K562 (cell line): ENCODE measurements around the gene USP27X. TPM values are rescaled to one million over a fixed set of nuclear protein-coding genes. Genes with fewer than 3 reads are reported as not detected.

Experiments used
- ATAC-seq: fragments of 200-7000 bp; cut with Tn5 transposase; 3 replicates; pipeline ENCODE4 v1.9.1; 2020; ENCODE audit warnings: moderate library complexity
- BruUV-seq: library from RNA; stranded (reverse); fragments of 400-500 nt; replicated peaks from 2 replicates; lab custom pipeline; 2021; lab: Mats Ljungman, UMichigan
- CTCF ChIA-PET: fragments of 300-600 bp; formaldehyde crosslinking; extraction: SDS; loops from one replicate; lab custom pipeline; 2021; ENCODE audit warnings: low intra/inter-chr PET ratio; lab: Yijun Ruan, JAX
- POLR2A ChIA-PET: fragments of 300-600, 350-650 bp; sonication (Branson Sonifier 250); formaldehyde crosslinking; extraction: SDS; loops from one replicate; lab custom pipeline; 2021; ENCODE audit warnings: antibody characterized with exemption, inconsistent platforms; lab: Yijun Ruan, JAX
- DNase-seq, 4 experiments: peaks; one replicate each; pipeline versions ENCODE4 v3.0.0 to v3.0.0-alpha.2; 2011 to 2018; ENCODE audit warnings: low spot score in 3 of 4, mixed read lengths in 3 of 4; ENCODE audit errors: extremely low read depth in 1 of 4
- FAIRE-seq: peaks from 2 replicates; lab custom pipeline; 2011; peaks lifted over from hg19 to GRCh38; lab: Jason Lieb, UNC
- H2AFZ ChIP-seq: 2 replicates; pipeline ENCODE4 v1.6.0; 2011; ENCODE audit warnings: low read depth, low read length, control low read depth, inconsistent platforms
- H3K27ac ChIP-seq: fragments of 200-600 bp; 3 replicates; pipeline ENCODE4 v1.8.0; 2011; ENCODE audit warnings: low read depth, mild to moderate bottlenecking, control low read depth, inconsistent platforms, low read length, moderate library complexity, mixed read lengths; ENCODE audit errors: extremely low read depth
- H3K27me3 ChIP-seq, 2 experiments: fragments of 300-600 bp in 1 of 2; 2 replicates in 1 of 2; 3 replicates in 1 of 2; pipeline versions ENCODE4 v1.6.0 to v1.8.0; 2011; ENCODE audit warnings: inconsistent platforms in 2 of 2, low read length in 2 of 2, mild to moderate bottlenecking in 1 of 2, mixed read lengths in 1 of 2, moderate library complexity in 1 of 2; ENCODE audit not compliant: control insufficient read depth in 2 of 2, insufficient read depth in 2 of 2
- H3K36me3 ChIP-seq: fragments of 300-600 bp; 3 replicates; pipeline ENCODE4 v1.8.0; 2011; ENCODE audit warnings: mild to moderate bottlenecking, low read length, inconsistent platforms; ENCODE audit not compliant: control insufficient read depth, insufficient read depth
- H3K4me1 ChIP-seq, 2 experiments: fragments of 200-600 bp in 1 of 2; replicated peaks in 1 of 2; 2 replicates in 1 of 2; 3 replicates in 1 of 2; pipeline versions ENCODE4 v1.5.1 to v1.8.0; 2011; ENCODE audit warnings: inconsistent platforms in 2 of 2, low read length in 2 of 2, mild to moderate bottlenecking in 1 of 2, mixed read lengths in 1 of 2, moderate library complexity in 1 of 2; ENCODE audit not compliant: control insufficient read depth in 2 of 2, insufficient read depth in 2 of 2
- H3K4me2 ChIP-seq: 2 replicates; pipeline ENCODE4 v1.6.1; 2011; ENCODE audit warnings: low read length, control low read depth, inconsistent platforms, mixed read lengths; ENCODE audit not compliant: insufficient read depth
- H3K4me3 ChIP-seq: fragments of 200-600 bp; sonication (generic), shearing (Covaris generic); 2 replicates; pipeline ENCODE4 v1.5.1; 2016; ENCODE audit warnings: control low read depth, inconsistent platforms
- H3K79me2 ChIP-seq: fragments of 200-600 bp; 3 replicates; pipeline ENCODE4 v1.8.0; 2011; ENCODE audit warnings: low read length, inconsistent platforms; ENCODE audit not compliant: control insufficient read depth, insufficient read depth
- H3K9ac ChIP-seq, 2 experiments: 2 replicates each; pipeline versions ENCODE4 v1.6.0 to v1.6.1; 2011; ENCODE audit warnings: low read depth in 2 of 2, low read length in 2 of 2, control low read depth in 1 of 2, inconsistent platforms in 1 of 2, mild to moderate bottlenecking in 1 of 2, mixed read lengths in 1 of 2; ENCODE audit not compliant: insufficient read depth in 1 of 2
- H3K9me1 ChIP-seq: one replicate; pipeline ENCODE4 v1.6.0; 2011; ENCODE audit warnings: inconsistent platforms, mild to moderate bottlenecking, low read length, moderate library complexity; ENCODE audit not compliant: control insufficient read depth, insufficient read depth
- H3K9me3 ChIP-seq: replicated peaks from 2 replicates; pipeline ENCODE4 v1.5.1; 2011; ENCODE audit warnings: low read depth, low read length, inconsistent platforms; ENCODE audit not compliant: control insufficient read depth, insufficient read depth
- H4K20me1 ChIP-seq: replicated peaks from 2 replicates; pipeline ENCODE4 v1.6.1; 2011; ENCODE audit warnings: low read length, inconsistent platforms, mixed read lengths; ENCODE audit not compliant: control insufficient read depth, insufficient read depth
- CBFA2T2 ChIP-seq: fragments of 450-650 bp; conservative IDR thresholded peaks from 2 replicates; pipeline ENCODE4 v1.6.1; 2017; ENCODE audit warnings: mild to moderate bottlenecking
- CREM ChIP-seq: IDR thresholded peaks from 2 replicates; pipeline ENCODE4 v1.6.1; 2014; ENCODE audit warnings: antibody characterized with exemption, low read depth
- DNMT1 ChIP-seq: fragments of 450-650 bp; IDR thresholded peaks from 2 replicates; pipeline ENCODE4 v1.6.1; 2016; ENCODE audit warnings: antibody characterized with exemption, mild to moderate bottlenecking
- ELF1 ChIP-seq: fragments of 200-800 bp; sonication (Bioruptor generic); IDR thresholded peaks from 2 replicates; pipeline ENCODE4 v1.6.1; 2016; ENCODE audit warnings: missing genetic modification characterization, missing compliant biosample characterization
- FOSL1 ChIP-seq: fragments of 200-800 bp; sonication (Bioruptor generic); conservative IDR thresholded peaks from 2 replicates; pipeline ENCODE4 v1.6.1; 2016; ENCODE audit warnings: missing genetic modification characterization, missing compliant biosample characterization
- HDAC8 ChIP-seq: fragments of 450-650 bp; IDR thresholded peaks from 2 replicates; pipeline ENCODE4 v1.6.1; 2016; ENCODE audit warnings: mild to moderate bottlenecking, missing genetic modification characterization, moderate library complexity, missing compliant biosample characterization
- HLTF ChIP-seq: fragments of 450-650 bp; IDR thresholded peaks from 2 replicates; pipeline ENCODE4 v1.6.1; 2016
- HMG20A ChIP-seq: fragments of 450-650 bp; formaldehyde crosslinking; conservative IDR thresholded peaks from 2 replicates; pipeline ENCODE4 v1.4.0; 2020; ENCODE audit warnings: mild to moderate bottlenecking, mixed read lengths
- L3MBTL2 ChIP-seq: fragments of 450-650 bp; IDR thresholded peaks from 2 replicates; pipeline ENCODE4 v1.6.1; 2016; ENCODE audit warnings: mild to moderate bottlenecking, moderate library complexity
- MEIS2 ChIP-seq: fragments of 450-650 bp; IDR thresholded peaks from 2 replicates; pipeline ENCODE4 v1.6.1; 2014; ENCODE audit warnings: mild to moderate bottlenecking; ENCODE audit not compliant: partially characterized antibody
- NBN ChIP-seq: fragments of 450-650 bp; IDR thresholded peaks from 2 replicates; pipeline ENCODE4 v1.6.1; 2016; ENCODE audit warnings: low read depth, mild to moderate bottlenecking
- NCOR1 ChIP-seq: fragments of 450-650 bp; IDR thresholded peaks from 2 replicates; pipeline ENCODE4 v1.6.1; 2016; ENCODE audit warnings: mild to moderate bottlenecking, moderate library complexity
- RCOR1 ChIP-seq, 2 experiments: IDR thresholded peaks; 2 replicates each; pipeline ENCODE4 v1.6.1; 2012; ENCODE audit warnings: low read depth in 2 of 2, low read length in 2 of 2, borderline replicate concordance in 1 of 2, improper control_type of control experiment in 1 of 2
- SMAD2 ChIP-seq: fragments of 150-350 bp; IDR thresholded peaks from 2 replicates; pipeline ENCODE4 v1.6.1; 2014; ENCODE audit warnings: low read depth, mild to moderate bottlenecking, low read length
- SMAD4 ChIP-seq: fragments of 250-450 bp; sonication (Bioruptor Pico); conservative IDR thresholded peaks from 2 replicates; pipeline ENCODE4 v1.8.0; 2021; ENCODE audit warnings: inconsistent platforms, mild to moderate bottlenecking, moderate library complexity
- ZFP30 ChIP-seq: fragments of 250-450 bp; sonication (Bioruptor Pico); IDR thresholded peaks from 2 replicates; pipeline ENCODE4 v1.8.0; 2022; ENCODE audit warnings: moderate library complexity, mild to moderate bottlenecking, inconsistent platforms, borderline replicate concordance
- ZNF212 ChIP-seq: fragments of 450-650 bp; formaldehyde crosslinking; IDR thresholded peaks from 2 replicates; pipeline ENCODE4 v1.4.0; 2020; ENCODE audit warnings: mild to moderate bottlenecking
- WGBS: fragments of 100-300 bp; shearing (Covaris generic); methylation state at CpG from one replicate; pipeline ENCODE4 v1.1.6; 2016; ENCODE audit warnings: low coverage, mixed read lengths; ENCODE audit not compliant: insufficient coverage; ENCODE audit errors: missing lambda C conversion rate; 5-methylcytosine and 5-hydroxymethylcytosine counted together
- in situ Hi-C: fragments of 300-500 bp; cut with MboI; formaldehyde crosslinking; loops from 4 replicates; pipeline ENCODE4 v1.15.0; 2018; ENCODE audit warnings: inconsistent platforms, mixed read lengths
- intact Hi-C: fragments of 100-400 bp; cut with micrococcal nuclease; formaldehyde crosslinking; loops from 2 replicates; pipeline ENCODE4 v1.14.2; 2022
- polyA plus RNA-seq, 8 experiments: library from polyadenylated mRNA; depleted of rRNA in 4 of 8; stranded (reverse) in 5 of 8; unstranded in 3 of 8; fragments of >200 nt; fragmentation: Nextera tagmentation in 2 of 8; fragmentation: Illumina TruSeq in 1 of 8; extraction: Ambion mirVana in 2 of 8; extraction: Trizol in 1 of 8; gene quantifications; 2 replicates each; pipeline versions ENCODE4 v1.2.1 to v1.2.3, GENCODE V29; 2011 to 2014; ENCODE audit warnings: inconsistent platforms in 1 of 8, missing spikeins in 1 of 8
- total RNA-seq, 7 experiments: library from RNA; depleted of rRNA in 6 of 7; stranded (reverse); fragments of >200 nt in 6 of 7; fragmentation: Illumina TruSeq in 2 of 7; extraction: Trizol in 2 of 7; gene quantifications; 2 replicates each; pipeline versions ENCODE4 v1.2.1 to v1.2.3, GENCODE V29; 2011 to 2021; ENCODE audit warnings: low replicate concordance in 1 of 7
- TF ChIP-seq, protein P1 (sequence below): sonication (generic); formaldehyde crosslinking; IDR thresholded peaks from 2 replicates; pipeline ENCODE4 v1.9.0; 2022; ENCODE audit warnings: mild to moderate bottlenecking, missing genetic modification reagents
- TF ChIP-seq, protein P2 (sequence below): fragments of 250-450 bp; sonication (Bioruptor Pico); IDR thresholded peaks from 2 replicates; pipeline ENCODE4 v1.5.0; 2020; ENCODE audit warnings: mild to moderate bottlenecking, borderline replicate concordance
- TF ChIP-seq, protein P3 (sequence below), 3 experiments: fragments of 200-800 bp in 1 of 3; sonication (Bioruptor generic) in 1 of 3; sonication (generic) in 1 of 3; formaldehyde crosslinking in 1 of 3; IDR thresholded peaks; 2 replicates each; pipeline versions ENCODE4 v1.6.1 to v1.8.0; 2016 to 2022; ENCODE audit warnings: mild to moderate bottlenecking in 2 of 3, missing compliant biosample characterization in 2 of 3, missing genetic modification characterization in 2 of 3, missing genetic modification reagents in 1 of 3
- TF ChIP-seq, protein P4 (sequence below): sonication (generic); formaldehyde crosslinking; IDR thresholded peaks from 2 replicates; pipeline ENCODE4 v1.8.0; 2022; ENCODE audit warnings: mild to moderate bottlenecking, missing genetic modification reagents

Gene USP27X
- total and polyA plus RNA-seq, 9 of the 15 experiments (the other 6 are each of a cell fraction or from before 2014, with no cell fraction given): 0.15 to 4.7 (median 1.6) TPM

DNA sequence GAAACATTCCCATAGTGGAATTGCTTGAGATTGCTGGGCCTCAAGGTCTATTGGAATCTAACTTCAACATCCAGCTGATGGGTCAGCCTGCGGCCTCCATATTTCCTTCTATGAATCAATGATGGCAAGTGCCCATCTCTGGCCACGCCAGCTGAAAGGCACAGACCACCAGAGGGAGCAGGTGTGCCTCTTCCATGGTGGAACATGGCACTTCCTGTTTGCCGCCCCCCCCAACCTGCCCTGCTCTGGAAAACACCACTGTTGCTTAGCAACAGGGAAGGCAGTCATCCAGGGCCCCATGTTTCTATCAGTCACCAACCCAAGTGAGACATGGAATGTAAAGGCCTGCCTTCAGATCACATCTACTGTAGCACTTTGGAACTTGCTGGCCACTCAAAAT lies 38.6 kb upstream of the USP27X start:
- Histone ChIP-seq H3K27me3 (no peaks in the 10 kb centered on the region), H3K36me3 (no peaks in the 10 kb centered on the region), H4K20me1 (no peaks in the 10 kb centered on the region), H3K27ac (no peak overlapping the region), H3K4me1 (peaks cover 0 to 10% of the 10 kb centered on the region in 2 experiments; a peak in 2 of 5 replicates), H3K4me3 (no peak overlapping the region), H2AFZ (no peak overlapping the region), H3K4me2 (no peak overlapping the region), H3K79me2 (no peaks in the 10 kb centered on the region), H3K9ac (no peak overlapping the region), H3K9me1 (no peaks in the 10 kb centered on the region), H3K9me3 (no peaks in the 10 kb centered on the region)
- 3% methylated on average over 3 of the region's 3 CpGs for WGBS
- intact Hi-C loops: loop anchor here (1.0 to 2.0 kb wide), 2 partner anchors 36 to 72 kb away; no protein-coding TSS in a partner anchor
- FAIRE-seq: peak; percentile 79
- CTCF ChIA-PET: interaction anchor here (0.9 to 2.0 kb wide), 2 partner anchors 36 to 363 kb away, joined by 5 to 10 read pairs; no protein-coding TSS in a partner anchor
- peak; percentile 68 to 81 (median 71) for DNase-seq
- peak; percentile 91 for ATAC-seq
- BruUV-seq: no TSS peak
- POLR2A ChIA-PET: no interaction called here
- in situ Hi-C loops: no loop called here
- TF ChIP-seq ELF1 (tag): peak; percentile 91
- no peak for TF ChIP-seq ZFP30 (CRISPR knock-in tag)
- TF ChIP-seq ZNF212 (CRISPR knock-in tag): no peak
- no peak for TF ChIP-seq SMAD2
- no peak for TF ChIP-seq SMAD4
- TF ChIP-seq FOSL1: no peak
- peak; percentile 22 for TF ChIP-seq MEIS2
- no peak for TF ChIP-seq L3MBTL2
- TF ChIP-seq CREM: peak; percentile 44; the same call in 1 of the 2 replicates
- TF ChIP-seq HLTF: no peak
- TF ChIP-seq, protein P1, sequence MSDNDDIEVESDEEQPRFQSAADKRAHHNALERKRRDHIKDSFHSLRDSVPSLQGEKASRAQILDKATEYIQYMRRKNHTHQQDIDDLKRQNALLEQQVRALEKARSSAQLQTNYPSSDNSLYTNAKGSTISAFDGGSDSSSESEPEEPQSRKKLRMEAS (CRISPR knock-in tag): no peak
- no peak for TF ChIP-seq NCOR1
- TF ChIP-seq, protein P2, sequence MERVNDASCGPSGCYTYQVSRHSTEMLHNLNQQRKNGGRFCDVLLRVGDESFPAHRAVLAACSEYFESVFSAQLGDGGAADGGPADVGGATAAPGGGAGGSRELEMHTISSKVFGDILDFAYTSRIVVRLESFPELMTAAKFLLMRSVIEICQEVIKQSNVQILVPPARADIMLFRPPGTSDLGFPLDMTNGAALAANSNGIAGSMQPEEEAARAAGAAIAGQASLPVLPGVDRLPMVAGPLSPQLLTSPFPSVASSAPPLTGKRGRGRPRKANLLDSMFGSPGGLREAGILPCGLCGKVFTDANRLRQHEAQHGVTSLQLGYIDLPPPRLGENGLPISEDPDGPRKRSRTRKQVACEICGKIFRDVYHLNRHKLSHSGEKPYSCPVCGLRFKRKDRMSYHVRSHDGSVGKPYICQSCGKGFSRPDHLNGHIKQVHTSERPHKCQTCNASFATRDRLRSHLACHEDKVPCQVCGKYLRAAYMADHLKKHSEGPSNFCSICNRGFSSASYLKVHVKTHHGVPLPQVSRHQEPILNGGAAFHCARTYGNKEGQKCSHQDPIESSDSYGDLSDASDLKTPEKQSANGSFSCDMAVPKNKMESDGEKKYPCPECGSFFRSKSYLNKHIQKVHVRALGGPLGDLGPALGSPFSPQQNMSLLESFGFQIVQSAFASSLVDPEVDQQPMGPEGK (CRISPR knock-in tag): no peak
- TF ChIP-seq, protein P3, sequence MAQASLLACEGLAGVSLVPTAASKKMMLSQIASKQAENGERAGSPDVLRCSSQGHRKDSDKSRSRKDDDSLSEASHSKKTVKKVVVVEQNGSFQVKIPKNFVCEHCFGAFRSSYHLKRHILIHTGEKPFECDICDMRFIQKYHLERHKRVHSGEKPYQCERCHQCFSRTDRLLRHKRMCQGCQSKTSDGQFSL (CRISPR knock-in tag; IDR thresholded peaks at IDR 0.05): peak; percentile 99
- TF ChIP-seq, protein P3 (tag; IDR thresholded peaks at IDR 0.05): peak in 1 of 2 experiments; percentile 84; a peak in 2 of 4 replicates
- peak in 1 of 2 experiments; percentile 26; a peak in 1 of 4 replicates for TF ChIP-seq RCOR1 (IDR thresholded peaks at IDR 0.05; ENCODE audit: borderline replicate concordance in 1 of 2, low read depth in 2 of 2, low read length in 2 of 2)
- no peak for TF ChIP-seq HDAC8
- TF ChIP-seq, protein P4, sequence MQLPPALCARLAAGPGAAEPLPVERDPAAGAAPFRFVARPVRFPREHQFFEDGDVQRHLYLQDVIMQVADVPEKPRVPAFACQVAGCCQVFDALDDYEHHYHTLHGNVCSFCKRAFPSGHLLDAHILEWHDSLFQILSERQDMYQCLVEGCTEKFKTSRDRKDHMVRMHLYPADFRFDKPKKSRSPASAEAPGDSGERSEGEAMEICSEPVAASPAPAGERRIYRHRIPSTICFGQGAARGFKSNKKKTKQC (CRISPR knock-in tag): no peak
- TF ChIP-seq CBFA2T2: no peak
- TF ChIP-seq NBN: no peak
- no peak for TF ChIP-seq DNMT1
- no peak for TF ChIP-seq HMG20A
